K562 (cell line): Measurements from ENCODE around the gene CWC22. TPM values are rescaled to one million over a fixed set of nuclear protein-coding genes. Genes with fewer than 3 reads are reported as not detected.

Experiments
- COPS2 ChIP-seq: fragments of 450-650 bp; conservative IDR thresholded peaks from 2 replicates; pipeline ENCODE4 v1.6.1; 2016; ENCODE audit warnings: mild to moderate bottlenecking, moderate library complexity
- GABPA ChIP-seq: fragments of 200-800 bp; sonication (Bioruptor generic); conservative IDR thresholded peaks from 2 replicates; pipeline ENCODE4 v1.6.1; 2016; ENCODE audit warnings: low read depth, missing genetic modification characterization, missing compliant biosample characterization
- HDAC2 ChIP-seq: fragments of 450-650 bp; IDR thresholded peaks from 2 replicates; pipeline ENCODE4 v1.6.1; 2016; ENCODE audit warnings: mild to moderate bottlenecking
- IRF1 ChIP-seq: sonication (generic); formaldehyde crosslinking; IDR thresholded peaks from 2 replicates; pipeline ENCODE4 v1.8.0; 2022; ENCODE audit warnings: missing genetic modification reagents, mild to moderate bottlenecking, borderline replicate concordance
- MAFG ChIP-seq: fragments of 450-650 bp; conservative IDR thresholded peaks from 2 replicates; pipeline ENCODE4 v1.6.1; 2016; ENCODE audit warnings: missing genetic modification characterization, missing compliant biosample characterization
- MYBL2 ChIP-seq, 2 experiments: fragments of 450-650 bp in 1 of 2; sonication (generic) in 1 of 2; formaldehyde crosslinking in 1 of 2; IDR thresholded peaks; 2 replicates each; pipeline versions ENCODE4 v1.6.1 to v1.8.1; 2017 to 2022; ENCODE audit warnings: borderline replicate concordance in 1 of 2, inconsistent platforms in 1 of 2, low read depth in 1 of 2, mild to moderate bottlenecking in 1 of 2, missing genetic modification reagents in 1 of 2, moderate library complexity in 1 of 2
- NFATC3 ChIP-seq: fragments of 450-650 bp; IDR thresholded peaks from 2 replicates; pipeline ENCODE4 v1.6.1; 2017; ENCODE audit warnings: mild to moderate bottlenecking
- NFYB ChIP-seq: IDR thresholded peaks from 2 replicates; pipeline ENCODE4 v1.6.1; 2011; ENCODE audit warnings: mild to moderate bottlenecking, moderate library complexity; ENCODE audit not compliant: insufficient read length; ENCODE audit errors: extremely low read depth
- PCBP1 ChIP-seq: fragments of 200-400 bp; formaldehyde crosslinking; IDR thresholded peaks from 2 replicates; pipeline ENCODE4 v1.6.1; 2018; ENCODE audit warnings: mild to moderate bottlenecking, low read depth, low read length; ENCODE audit not compliant: poor library complexity, severe bottlenecking
- SIN3A ChIP-seq, 2 experiments: fragments of 150-350 bp in 1 of 2; IDR thresholded peaks; 2 replicates each; pipeline ENCODE4 v1.6.1; 2011 to 2016; ENCODE audit warnings: borderline replicate concordance in 2 of 2, low read depth in 2 of 2, low read length in 2 of 2, mild to moderate bottlenecking in 2 of 2, moderate library complexity in 2 of 2; ENCODE audit not compliant: control insufficient read depth in 1 of 2
- SUPT5H ChIP-seq: fragments of 450-650 bp; IDR thresholded peaks from 2 replicates; pipeline ENCODE4 v1.6.1; 2016
- ZC3H8 ChIP-seq: fragments of 450-650 bp; IDR thresholded peaks from 2 replicates; pipeline ENCODE4 v1.6.1; 2017
- ZNF121 ChIP-seq: sonication (generic); formaldehyde crosslinking; conservative IDR thresholded peaks from 2 replicates; pipeline ENCODE4 v1.8.0; 2022; ENCODE audit warnings: missing genetic modification reagents
- ZNF140 ChIP-seq: fragments of 250-450 bp; sonication (Bioruptor Pico); IDR thresholded peaks from 2 replicates; pipeline ENCODE4 v1.8.0; 2021; ENCODE audit warnings: moderate library complexity, mild to moderate bottlenecking, inconsistent platforms
- ZNF316 ChIP-seq: fragments of 450-650 bp; IDR thresholded peaks from 2 replicates; pipeline ENCODE4 v1.6.1; 2016
- ZNF354B ChIP-seq: fragments of 250-450 bp; sonication (Bioruptor Pico); IDR thresholded peaks from 2 replicates; pipeline ENCODE4 v1.4.0; 2020
- ZNF76 ChIP-seq: fragments of 250-450 bp; sonication (Bioruptor Pico); IDR thresholded peaks from 2 replicates; pipeline ENCODE4 v1.4.0; 2020; ENCODE audit warnings: mild to moderate bottlenecking, moderate library complexity, borderline replicate concordance
- polyA plus RNA-seq, 8 experiments: library from polyadenylated mRNA; depleted of rRNA in 4 of 8; stranded (reverse) in 5 of 8; unstranded in 3 of 8; fragments of >200 nt; fragmentation: Nextera tagmentation in 2 of 8; fragmentation: Illumina TruSeq in 1 of 8; extraction: Ambion mirVana in 2 of 8; extraction: Trizol in 1 of 8; gene quantifications; 2 replicates each; pipeline versions ENCODE4 v1.2.1 to v1.2.3, GENCODE V29; 2011 to 2014; ENCODE audit warnings: inconsistent platforms in 1 of 8, missing spikeins in 1 of 8
- total RNA-seq, 7 experiments: library from RNA; depleted of rRNA in 6 of 7; stranded (reverse); fragments of >200 nt in 6 of 7; fragmentation: Illumina TruSeq in 2 of 7; extraction: Trizol in 2 of 7; gene quantifications; 2 replicates each; pipeline versions ENCODE4 v1.2.1 to v1.2.3, GENCODE V29; 2011 to 2021; ENCODE audit warnings: low replicate concordance in 1 of 7
- TF ChIP-seq, protein P1 (sequence below): fragments of 450-650 bp; IDR thresholded peaks from 2 replicates; pipeline ENCODE4 v1.6.1; 2016
- TF ChIP-seq, protein P2 (sequence below): fragments of 200-800 bp; sonication (Bioruptor generic); IDR thresholded peaks from 2 replicates; pipeline ENCODE4 v1.6.1; 2016; ENCODE audit warnings: missing genetic modification characterization, missing compliant biosample characterization
- TF ChIP-seq, protein P3 (sequence below): fragments of 200-400 bp; formaldehyde crosslinking; IDR thresholded peaks from 2 replicates; pipeline ENCODE4 v1.6.1; 2017; ENCODE audit warnings: mild to moderate bottlenecking, low read depth, low read length, moderate library complexity

CWC22 gene
- total and polyA plus RNA-seq, 9 of the 15 experiments (the other 6 are each of a cell fraction or from before 2014, with no cell fraction given), result 14.5 to 54.2 (median 36.7) TPM

DNA sequence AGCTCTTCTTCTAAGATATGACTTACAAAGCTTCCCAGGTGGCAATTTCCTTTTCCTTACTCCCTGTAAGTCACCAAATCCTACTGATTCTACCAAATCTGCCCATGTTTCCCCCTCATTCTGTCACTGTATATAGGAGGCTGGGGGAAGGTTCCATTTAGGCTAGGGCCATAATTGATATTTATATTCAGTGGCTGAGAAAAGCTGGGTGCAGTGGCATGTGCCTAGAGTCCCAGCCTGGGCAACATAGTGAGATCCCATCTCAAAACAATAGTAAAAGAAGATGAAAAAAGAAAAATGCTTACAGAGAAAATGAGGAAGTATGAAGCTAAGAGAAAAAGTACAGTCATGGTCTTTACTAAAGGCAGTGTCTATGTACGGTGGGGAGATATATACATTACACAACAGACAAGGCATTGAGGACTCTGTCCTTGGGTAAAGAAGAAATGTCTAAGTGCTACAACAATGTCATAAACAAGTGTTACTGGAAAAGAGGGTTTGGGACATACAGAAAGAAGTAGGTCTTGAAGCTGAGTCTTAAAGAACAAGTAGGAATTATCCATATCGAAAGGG, 4.8 kb downstream of the CWC22 start (continued):
- TF ChIP-seq COPS2 (no peak), NFYB (no peak), IRF1 (CRISPR knock-in tag) (no peak), ZNF316 (peak; percentile 13; the same call in 1 of the 2 replicates), ZNF121 (CRISPR knock-in tag) (peak; percentile 99), ZNF140 (CRISPR knock-in tag) (no peak), MAFG (tag) (peak; percentile 30; the same call in 1 of the 2 replicates), NFATC3 (no peak), SUPT5H (no peak), MYBL2 (IDR thresholded peaks at IDR 0.05; ENCODE audit: low read depth) (no peak), MYBL2 (CRISPR knock-in tag; IDR thresholded peaks at IDR 0.05; ENCODE audit: borderline replicate concordance) (no peak), GABPA (no peak), HDAC2 (no peak), ZNF354B (CRISPR knock-in tag) (no peak), PCBP1 (no peak), ZC3H8 (no peak), ZNF76 (CRISPR knock-in tag) (no peak), SIN3A (IDR thresholded peaks at IDR 0.05; ENCODE audit: borderline replicate concordance in 2 of 2, control insufficient read depth in 1 of 2, low read depth in 2 of 2, low read length in 2 of 2) (no peak)
- TF ChIP-seq, protein P1, sequence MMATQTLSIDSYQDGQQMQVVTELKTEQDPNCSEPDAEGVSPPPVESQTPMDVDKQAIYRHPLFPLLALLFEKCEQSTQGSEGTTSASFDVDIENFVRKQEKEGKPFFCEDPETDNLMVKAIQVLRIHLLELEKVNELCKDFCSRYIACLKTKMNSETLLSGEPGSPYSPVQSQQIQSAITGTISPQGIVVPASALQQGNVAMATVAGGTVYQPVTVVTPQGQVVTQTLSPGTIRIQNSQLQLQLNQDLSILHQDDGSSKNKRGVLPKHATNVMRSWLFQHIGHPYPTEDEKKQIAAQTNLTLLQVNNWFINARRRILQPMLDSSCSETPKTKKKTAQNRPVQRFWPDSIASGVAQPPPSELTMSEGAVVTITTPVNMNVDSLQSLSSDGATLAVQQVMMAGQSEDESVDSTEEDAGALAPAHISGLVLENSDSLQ, result no peak
- TF ChIP-seq, protein P2, sequence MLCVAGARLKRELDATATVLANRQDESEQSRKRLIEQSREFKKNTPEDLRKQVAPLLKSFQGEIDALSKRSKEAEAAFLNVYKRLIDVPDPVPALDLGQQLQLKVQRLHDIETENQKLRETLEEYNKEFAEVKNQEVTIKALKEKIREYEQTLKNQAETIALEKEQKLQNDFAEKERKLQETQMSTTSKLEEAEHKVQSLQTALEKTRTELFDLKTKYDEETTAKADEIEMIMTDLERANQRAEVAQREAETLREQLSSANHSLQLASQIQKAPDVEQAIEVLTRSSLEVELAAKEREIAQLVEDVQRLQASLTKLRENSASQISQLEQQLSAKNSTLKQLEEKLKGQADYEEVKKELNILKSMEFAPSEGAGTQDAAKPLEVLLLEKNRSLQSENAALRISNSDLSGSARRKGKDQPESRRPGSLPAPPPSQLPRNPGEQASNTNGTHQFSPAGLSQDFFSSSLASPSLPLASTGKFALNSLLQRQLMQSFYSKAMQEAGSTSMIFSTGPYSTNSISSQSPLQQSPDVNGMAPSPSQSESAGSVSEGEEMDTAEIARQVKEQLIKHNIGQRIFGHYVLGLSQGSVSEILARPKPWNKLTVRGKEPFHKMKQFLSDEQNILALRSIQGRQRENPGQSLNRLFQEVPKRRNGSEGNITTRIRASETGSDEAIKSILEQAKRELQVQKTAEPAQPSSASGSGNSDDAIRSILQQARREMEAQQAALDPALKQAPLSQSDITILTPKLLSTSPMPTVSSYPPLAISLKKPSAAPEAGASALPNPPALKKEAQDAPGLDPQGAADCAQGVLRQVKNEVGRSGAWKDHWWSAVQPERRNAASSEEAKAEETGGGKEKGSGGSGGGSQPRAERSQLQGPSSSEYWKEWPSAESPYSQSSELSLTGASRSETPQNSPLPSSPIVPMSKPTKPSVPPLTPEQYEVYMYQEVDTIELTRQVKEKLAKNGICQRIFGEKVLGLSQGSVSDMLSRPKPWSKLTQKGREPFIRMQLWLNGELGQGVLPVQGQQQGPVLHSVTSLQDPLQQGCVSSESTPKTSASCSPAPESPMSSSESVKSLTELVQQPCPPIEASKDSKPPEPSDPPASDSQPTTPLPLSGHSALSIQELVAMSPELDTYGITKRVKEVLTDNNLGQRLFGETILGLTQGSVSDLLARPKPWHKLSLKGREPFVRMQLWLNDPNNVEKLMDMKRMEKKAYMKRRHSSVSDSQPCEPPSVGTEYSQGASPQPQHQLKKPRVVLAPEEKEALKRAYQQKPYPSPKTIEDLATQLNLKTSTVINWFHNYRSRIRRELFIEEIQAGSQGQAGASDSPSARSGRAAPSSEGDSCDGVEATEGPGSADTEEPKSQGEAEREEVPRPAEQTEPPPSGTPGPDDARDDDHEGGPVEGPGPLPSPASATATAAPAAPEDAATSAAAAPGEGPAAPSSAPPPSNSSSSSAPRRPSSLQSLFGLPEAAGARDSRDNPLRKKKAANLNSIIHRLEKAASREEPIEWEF (CRISPR knock-in tag), result no peak
- TF ChIP-seq, protein P3, sequence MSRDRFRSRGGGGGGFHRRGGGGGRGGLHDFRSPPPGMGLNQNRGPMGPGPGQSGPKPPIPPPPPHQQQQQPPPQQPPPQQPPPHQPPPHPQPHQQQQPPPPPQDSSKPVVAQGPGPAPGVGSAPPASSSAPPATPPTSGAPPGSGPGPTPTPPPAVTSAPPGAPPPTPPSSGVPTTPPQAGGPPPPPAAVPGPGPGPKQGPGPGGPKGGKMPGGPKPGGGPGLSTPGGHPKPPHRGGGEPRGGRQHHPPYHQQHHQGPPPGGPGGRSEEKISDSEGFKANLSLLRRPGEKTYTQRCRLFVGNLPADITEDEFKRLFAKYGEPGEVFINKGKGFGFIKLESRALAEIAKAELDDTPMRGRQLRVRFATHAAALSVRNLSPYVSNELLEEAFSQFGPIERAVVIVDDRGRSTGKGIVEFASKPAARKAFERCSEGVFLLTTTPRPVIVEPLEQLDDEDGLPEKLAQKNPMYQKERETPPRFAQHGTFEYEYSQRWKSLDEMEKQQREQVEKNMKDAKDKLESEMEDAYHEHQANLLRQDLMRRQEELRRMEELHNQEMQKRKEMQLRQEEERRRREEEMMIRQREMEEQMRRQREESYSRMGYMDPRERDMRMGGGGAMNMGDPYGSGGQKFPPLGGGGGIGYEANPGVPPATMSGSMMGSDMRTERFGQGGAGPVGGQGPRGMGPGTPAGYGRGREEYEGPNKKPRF, result no peak
